HG02943 (cell line): Measurements from ENCODE around the gene TSPAN18.

Experiments
- ATAC-seq: cut with Tn5 transposase; IDR thresholded peaks from one replicate; pipeline ENCODE4 v1.9.1; 2021; ENCODE audit warnings: mild to moderate bottlenecking, low read depth, moderate library complexity; ENCODE audit not compliant: unreplicated experiment

The TSPAN18 gene

GRCh38 chr11:44879432-44879831 lies 152.7 kb downstream of the TSPAN18 start:
- no peak for ATAC-seq

- ATAC-seq: no peak
Observed at GRCh38 chr11:44880511-44880910, 153.7 kb downstream of the TSPAN18 start.

GRCh38 chr11:44880953-44881352 lies 154.2 kb downstream of the TSPAN18 start:
- no peak for ATAC-seq

GRCh38 chr11:44883277-44883676 lies 156.5 kb downstream of the TSPAN18 start:
- no peak for ATAC-seq

GRCh38 chr11:44884056-44884455 lies 157.3 kb downstream of the TSPAN18 start:
- ATAC-seq: no peak

- no peak for ATAC-seq
Observed at GRCh38 chr11:44885065-44885810, 158.5 kb downstream of the TSPAN18 start.

- no peak for ATAC-seq
Observed at GRCh38 chr11:44885919-44886789, 159.4 kb downstream of the TSPAN18 start.

- ATAC-seq: no peak
Observed at GRCh38 chr11:44886790-44887140, 160.0 kb downstream of the TSPAN18 start.

GRCh38 chr11:44887636-44888035 lies 160.9 kb downstream of the TSPAN18 start:
- no peak for ATAC-seq

- no peak for ATAC-seq
Observed at GRCh38 chr11:44889266-44889665, 162.5 kb downstream of the TSPAN18 start.

- ATAC-seq: no peak
Observed at GRCh38 chr11:44892843-44893242, 166.1 kb downstream of the TSPAN18 start.

- no peak for ATAC-seq
Observed at GRCh38 chr11:44893308-44893822, 166.6 kb downstream of the TSPAN18 start.

GRCh38 chr11:44893846-44894617 lies 167.3 kb downstream of the TSPAN18 start:
- ATAC-seq: no peak

GRCh38 chr11:44899959-44900358 lies 173.2 kb downstream of the TSPAN18 start:
- no peak for ATAC-seq

- no peak for ATAC-seq
Observed at GRCh38 chr11:44901120-44901633, 174.4 kb downstream of the TSPAN18 start.

GRCh38 chr11:44901786-44902185 lies 175.0 kb downstream of the TSPAN18 start:
- ATAC-seq: no peak

GRCh38 chr11:44903035-44903434 lies 176.3 kb downstream of the TSPAN18 start:
- ATAC-seq: no peak

- no peak for ATAC-seq
Observed at GRCh38 chr11:44903518-44903917, 176.8 kb downstream of the TSPAN18 start.

GRCh38 chr11:44904261-44905020 lies 177.7 kb downstream of the TSPAN18 start:
- ATAC-seq: no peak
